WTC11 (cell line): Measurements from ENCODE around the gene LARP7. TPM values are rescaled to one million over a fixed set of nuclear protein-coding genes. Genes with fewer than 3 reads are reported as not detected.

Experiments
- ATF2 ChIP-seq: sonication (generic); formaldehyde crosslinking; IDR thresholded peaks from 2 replicates; pipeline ENCODE4 v1.8.1; 2022; ENCODE audit warnings: low read depth, missing genetic modification reagents, borderline replicate concordance
- CBFB ChIP-seq: sonication (generic); formaldehyde crosslinking; IDR thresholded peaks from 2 replicates; pipeline ENCODE4 v1.8.1; 2022; ENCODE audit warnings: mild to moderate bottlenecking, low read depth, missing genetic modification reagents
- E2F1 ChIP-seq: sonication (generic); formaldehyde crosslinking; IDR thresholded peaks from 2 replicates; pipeline ENCODE4 v1.8.0; 2022; ENCODE audit warnings: mild to moderate bottlenecking, missing genetic modification reagents
- E2F5 ChIP-seq: sonication (generic); formaldehyde crosslinking; IDR thresholded peaks from 2 replicates; pipeline ENCODE4 v1.8.1; 2022; ENCODE audit warnings: mild to moderate bottlenecking, moderate library complexity, missing genetic modification reagents
- ERG ChIP-seq: fragments of 250-450 bp; sonication (Bioruptor Pico); IDR thresholded peaks from 2 replicates; pipeline ENCODE4 v1.8.0; 2021; ENCODE audit warnings: mild to moderate bottlenecking
- ESRRA ChIP-seq: sonication (generic); formaldehyde crosslinking; IDR thresholded peaks from 2 replicates; pipeline ENCODE4 v1.8.1; 2022; ENCODE audit warnings: mild to moderate bottlenecking, missing genetic modification reagents, borderline replicate concordance
- FOXP1 ChIP-seq: sonication (generic); formaldehyde crosslinking; IDR thresholded peaks from 2 replicates; pipeline ENCODE4 v1.8.0; 2022; ENCODE audit warnings: missing genetic modification reagents, mild to moderate bottlenecking, moderate library complexity, borderline replicate concordance
- HMGXB4 ChIP-seq: sonication (generic); formaldehyde crosslinking; IDR thresholded peaks from 2 replicates; pipeline ENCODE4 v1.8.1; 2023; ENCODE audit warnings: mild to moderate bottlenecking, moderate library complexity, missing genetic modification reagents
- IRF2 ChIP-seq: sonication (generic); formaldehyde crosslinking; IDR thresholded peaks from 2 replicates; pipeline ENCODE4 v1.8.0; 2022; ENCODE audit warnings: low read depth, missing genetic modification reagents, borderline replicate concordance
- NFE2L1 ChIP-seq: sonication (generic); formaldehyde crosslinking; IDR thresholded peaks from 2 replicates; pipeline ENCODE4 v1.8.1; 2023; ENCODE audit warnings: missing genetic modification reagents
- PREB ChIP-seq: sonication (generic); formaldehyde crosslinking; IDR thresholded peaks from 2 replicates; pipeline ENCODE4 v1.8.1; 2022; ENCODE audit warnings: mild to moderate bottlenecking, missing genetic modification reagents, moderate library complexity, borderline replicate concordance
- PRRX2 ChIP-seq: fragments of 250-450 bp; sonication (Bioruptor Pico); IDR thresholded peaks from 2 replicates; pipeline ENCODE4 v1.8.0; 2021; ENCODE audit warnings: mild to moderate bottlenecking
- SMAD4 ChIP-seq: sonication (generic); formaldehyde crosslinking; IDR thresholded peaks from 2 replicates; pipeline ENCODE4 v1.8.0; 2022; ENCODE audit warnings: mild to moderate bottlenecking, missing genetic modification reagents
- TCF7 ChIP-seq: sonication (generic); formaldehyde crosslinking; IDR thresholded peaks from 2 replicates; pipeline ENCODE4 v1.8.0; 2022; ENCODE audit warnings: mild to moderate bottlenecking, low read depth, missing genetic modification reagents, moderate library complexity
- USF1 ChIP-seq: sonication (generic); formaldehyde crosslinking; IDR thresholded peaks from 2 replicates; pipeline ENCODE4 v1.8.0; 2022; ENCODE audit warnings: mild to moderate bottlenecking, missing genetic modification reagents
- USF2 ChIP-seq: sonication (generic); formaldehyde crosslinking; IDR thresholded peaks from 2 replicates; pipeline ENCODE4 v1.8.1; 2023; ENCODE audit warnings: mild to moderate bottlenecking, missing genetic modification reagents, moderate library complexity
- ZBTB43 ChIP-seq: sonication (generic); formaldehyde crosslinking; IDR thresholded peaks from 2 replicates; pipeline ENCODE4 v1.8.1; 2023; ENCODE audit warnings: mild to moderate bottlenecking, missing genetic modification reagents
- ZMAT4 ChIP-seq: fragments of 250-450 bp; sonication (Bioruptor Pico); IDR thresholded peaks from 2 replicates; pipeline ENCODE4 v1.9.0; 2021; ENCODE audit warnings: mild to moderate bottlenecking
- ZNF138 ChIP-seq: sonication (generic); formaldehyde crosslinking; conservative IDR thresholded peaks from 2 replicates; pipeline ENCODE4 v1.8.1; 2022; ENCODE audit warnings: mild to moderate bottlenecking, moderate library complexity, missing genetic modification reagents
- ZNF219 ChIP-seq: sonication (generic); formaldehyde crosslinking; IDR thresholded peaks from 2 replicates; pipeline ENCODE4 v1.8.0; 2023; ENCODE audit warnings: missing genetic modification reagents, mild to moderate bottlenecking, borderline replicate concordance
- ZNF232 ChIP-seq: sonication (generic); formaldehyde crosslinking; IDR thresholded peaks from 2 replicates; pipeline ENCODE4 v1.8.0; 2022; ENCODE audit warnings: mild to moderate bottlenecking, missing genetic modification reagents
- ZNF317 ChIP-seq: sonication (generic); formaldehyde crosslinking; IDR thresholded peaks from 2 replicates; pipeline ENCODE4 v1.8.1; 2023; ENCODE audit warnings: low read depth, mild to moderate bottlenecking, moderate library complexity, missing genetic modification reagents, borderline replicate concordance
- ZSCAN18 ChIP-seq: fragments of 250-450 bp; sonication (Bioruptor Pico); IDR thresholded peaks from 2 replicates; pipeline ENCODE4 v2.1.2; 2022; ENCODE audit warnings: mild to moderate bottlenecking, moderate library complexity
- total RNA-seq: library from RNA; stranded (reverse); gene quantifications from 3 replicates; pipeline ENCODE4 v1.2.3, GENCODE V29; 2021

Gene LARP7
- total RNA-seq, 1 experiment from 2014 or later, result 46.2 TPM

GRCh38 chr4:112645541-112646329, 8.8 kb downstream of the LARP7 start (continued):
- TF ChIP-seq HMGXB4 (CRISPR knock-in tag) (no peak), PRRX2 (peak; percentile 99), ZMAT4 (peak; percentile 84; the same call in 1 of the 2 replicates), ZBTB43 (CRISPR knock-in tag) (peak; percentile 82; the same call in 1 of the 2 replicates), E2F5 (CRISPR knock-in tag) (no peak), TCF7 (CRISPR knock-in tag) (peak; percentile 12; the same call in 1 of the 2 replicates), CBFB (CRISPR knock-in tag) (peak; percentile 77; the same call in 1 of the 2 replicates), E2F1 (CRISPR knock-in tag) (no peak), ERG (CRISPR knock-in tag) (peak; percentile 100), FOXP1 (CRISPR knock-in tag) (peak; percentile 74; the same call in 1 of the 2 replicates), ESRRA (no peak), ZSCAN18 (CRISPR knock-in tag) (peak; percentile 33; the same call in 1 of the 2 replicates), ATF2 (CRISPR knock-in tag) (peak; percentile 9), ZNF138 (CRISPR knock-in tag) (peak; percentile 92; the same call in 1 of the 2 replicates), NFE2L1 (peak; percentile 92), ZNF219 (CRISPR knock-in tag) (no peak), PREB (CRISPR knock-in tag) (peak; percentile 52; the same call in 1 of the 2 replicates), ZNF317 (CRISPR knock-in tag) (no peak), USF2 (CRISPR knock-in tag) (peak; percentile 7; the same call in 1 of the 2 replicates), USF1 (CRISPR knock-in tag) (peak; percentile 75), IRF2 (peak; percentile 66; the same call in 1 of the 2 replicates), SMAD4 (CRISPR knock-in tag) (no peak), ZNF232 (CRISPR knock-in tag) (0 out of 2 replicates have a peak, but pooled peaks have one; percentile 24)
